DMS53 treated with DMSO at 0.1 percent for 48 hours (cell line): ENCODE data around the gene MGLL.

ENCODE experiments used
- DNase-seq: peaks from one replicate; lab custom pipeline; 2025; ENCODE audit not compliant: unreplicated experiment; lab: John Stamatoyannopoulos, UW

Gene MGLL

GRCh38 chr3:127743351-127744252 is 78.7 kb downstream of the MGLL start:
- no peak for DNase-seq

DNA sequence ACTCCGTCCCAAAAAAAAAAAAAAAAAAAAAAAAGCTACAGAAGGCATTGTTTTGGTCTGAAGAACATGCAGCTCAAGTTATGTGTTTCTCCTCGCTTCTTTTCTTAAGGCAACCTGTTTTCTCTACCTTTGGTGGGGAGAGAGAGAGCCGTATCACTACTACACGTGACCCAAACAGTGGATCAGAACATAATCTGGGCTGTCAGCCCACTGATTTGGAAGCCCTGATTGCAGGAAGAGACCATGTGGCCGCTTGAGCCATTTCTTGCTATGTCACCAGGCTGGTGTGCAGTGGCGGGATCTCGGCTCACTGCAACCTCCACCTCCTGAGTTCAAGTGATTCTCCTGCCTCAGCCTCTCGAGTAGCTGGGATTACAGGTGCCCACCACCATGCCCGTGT is 79.7 kb downstream of the MGLL start:
- DNase-seq = no peak

GRCh38 chr3:127741690-127742089 is 80.6 kb downstream of the MGLL start:
- DNase-seq = no peak

- DNase-seq = no peak
Observed at GRCh38 chr3:127741246-127741645, 81.1 kb downstream of the MGLL start.

DNA sequence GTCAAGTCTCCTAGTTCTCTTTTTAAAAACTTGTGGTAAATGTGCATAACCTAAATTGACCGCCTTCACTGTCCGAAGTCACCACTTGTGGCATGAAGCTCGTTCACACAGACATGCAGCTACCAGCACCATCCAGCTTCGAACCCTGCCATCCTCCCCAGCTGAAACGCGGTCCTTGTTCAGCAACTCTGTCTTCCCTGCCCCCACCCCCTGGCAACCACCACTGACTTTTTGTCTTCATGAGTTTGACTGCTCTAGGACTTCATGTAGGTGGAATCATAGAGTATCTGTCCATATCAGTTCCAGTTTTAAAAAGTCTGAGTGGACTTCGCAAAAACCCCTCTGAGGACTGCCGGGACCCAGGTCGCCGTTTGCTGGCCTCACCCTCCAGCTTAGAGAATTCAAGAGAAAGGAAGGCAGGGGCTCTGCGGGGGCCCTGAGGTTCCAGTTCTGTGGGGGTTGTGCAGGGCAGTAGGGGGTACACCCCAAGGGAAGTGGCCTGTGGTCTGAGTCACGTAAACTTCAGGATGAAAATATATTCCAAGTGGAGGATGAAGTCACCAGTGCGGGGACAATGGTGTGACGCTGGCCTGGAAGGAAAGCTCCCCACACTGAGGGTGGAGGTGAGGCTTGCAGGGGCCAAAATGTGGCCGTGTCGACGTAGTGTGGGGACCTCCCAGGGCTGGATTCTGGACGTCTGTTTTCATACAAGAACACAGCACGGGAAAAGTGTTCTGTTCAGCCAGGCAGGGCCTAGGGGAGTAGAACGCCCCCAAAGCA is 82.0 kb downstream of the MGLL start:
- no peak for DNase-seq

GRCh38 chr3:127739347-127740135 is 82.8 kb downstream of the MGLL start:
- DNase-seq = no peak

DNA sequence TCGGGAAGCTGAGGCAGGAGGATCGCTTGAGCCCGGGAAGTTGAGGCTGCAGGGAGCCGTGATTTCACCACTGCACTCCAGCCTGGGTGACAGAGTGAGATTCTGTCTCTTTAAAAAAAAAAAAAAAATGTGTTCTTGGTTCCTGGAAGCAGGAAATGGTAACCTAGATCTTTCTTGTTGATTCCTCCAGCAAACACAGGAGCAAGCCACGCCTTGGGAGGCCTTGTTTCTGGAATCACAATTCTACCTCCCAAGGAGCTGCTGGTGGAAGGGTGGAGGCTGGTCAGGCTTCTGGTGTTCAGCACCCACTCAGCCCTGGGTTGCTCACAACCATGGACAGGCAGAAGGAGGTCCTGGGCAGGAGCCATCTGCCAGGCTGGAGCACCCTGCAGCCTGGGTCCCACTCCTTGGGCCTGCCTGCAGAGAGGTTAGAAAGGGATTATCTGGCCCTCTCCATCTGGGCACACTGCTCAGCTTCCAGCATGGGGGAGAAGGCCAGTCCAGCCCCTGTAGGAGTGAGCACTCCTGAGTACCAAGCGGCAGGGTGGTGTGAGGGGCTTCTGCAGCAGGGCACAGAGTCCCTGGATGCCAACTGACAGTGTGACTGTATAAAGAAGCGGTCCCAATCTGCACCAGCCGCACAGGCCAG is 84.0 kb downstream of the MGLL start:
- no peak for DNase-seq

GRCh38 chr3:127736801-127737539 is 85.3 kb downstream of the MGLL start:
- DNase-seq = no peak

DNA sequence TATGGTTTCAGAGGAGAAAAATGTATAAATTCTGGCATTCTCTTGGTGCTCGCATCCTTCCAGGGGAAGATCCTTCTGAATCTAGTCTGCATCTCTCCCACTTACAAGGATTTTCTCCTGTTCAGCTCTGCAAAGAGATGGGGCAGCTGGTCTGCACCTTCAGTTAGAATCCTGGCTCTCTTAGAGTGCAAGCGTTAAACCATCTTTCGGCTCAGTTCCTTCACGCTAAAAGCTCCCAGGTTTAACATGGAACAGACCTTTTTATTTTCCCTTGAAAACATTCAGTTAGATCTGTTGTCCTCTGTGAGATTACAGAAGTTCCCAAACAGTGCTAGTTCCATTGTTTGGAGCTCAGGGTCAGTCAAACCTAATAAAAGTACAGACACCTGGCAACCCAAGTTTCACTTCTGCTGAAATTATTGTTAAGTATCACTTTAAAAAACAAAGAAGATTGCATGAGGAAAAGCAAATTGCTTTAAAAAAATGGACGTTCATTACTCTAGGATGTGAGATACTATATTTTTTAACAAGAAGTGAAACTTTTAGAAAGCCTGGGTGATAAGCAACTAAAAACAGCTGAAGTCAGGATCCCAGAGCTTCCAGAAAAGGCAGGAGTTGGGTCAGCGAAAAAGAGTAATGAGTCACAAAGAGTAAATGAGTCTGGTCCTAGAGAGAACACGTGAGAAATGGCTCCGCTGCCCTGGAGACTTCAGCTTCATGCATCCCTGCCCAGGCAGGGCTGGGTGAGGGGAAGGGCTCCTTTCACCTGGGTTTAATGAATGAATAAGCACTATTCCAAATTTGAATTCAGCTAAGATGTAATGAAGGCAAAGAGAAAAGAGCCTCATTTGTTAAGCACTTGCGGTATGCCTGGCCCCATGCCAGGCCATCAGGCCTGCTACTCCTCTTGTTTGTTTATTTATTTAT is 86.3 kb downstream of the MGLL start:
- DNase-seq = no peak

- DNase-seq = no peak
Observed at GRCh38 chr3:127734754-127735473, 87.4 kb downstream of the MGLL start.

- no peak for DNase-seq
Observed at GRCh38 chr3:127734181-127734720, 88.1 kb downstream of the MGLL start.

- DNase-seq = no peak
Observed at GRCh38 chr3:127733781-127734180, 88.5 kb downstream of the MGLL start.

DNA sequence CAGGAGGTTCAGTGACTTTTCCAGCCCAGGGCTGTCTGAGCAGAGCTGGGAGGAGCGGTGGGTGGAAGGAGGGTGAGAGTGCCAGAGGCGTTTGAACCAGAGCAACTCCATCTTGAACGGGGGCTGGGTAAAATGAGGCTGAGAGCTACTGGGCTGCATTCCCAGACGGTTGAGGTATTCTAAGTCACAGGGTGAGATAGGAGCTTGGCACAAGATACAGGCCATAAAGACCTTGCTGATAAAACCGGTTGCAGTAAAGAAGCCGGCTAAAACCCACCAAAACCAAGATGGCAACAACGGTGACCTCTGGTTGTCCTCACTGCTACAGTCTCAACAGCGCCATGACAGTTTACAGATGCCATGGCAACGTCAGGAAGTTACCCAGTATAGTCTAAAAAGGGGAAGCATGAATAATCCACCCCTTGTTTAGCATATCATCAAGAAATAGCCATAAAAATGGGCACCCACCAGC is 89.4 kb downstream of the MGLL start:
- no peak for DNase-seq

GRCh38 chr3:127732303-127732702 is 90.0 kb downstream of the MGLL start:
- DNase-seq = no peak

- no peak for DNase-seq
Observed at GRCh38 chr3:127731546-127732289, 90.6 kb downstream of the MGLL start.

DNA sequence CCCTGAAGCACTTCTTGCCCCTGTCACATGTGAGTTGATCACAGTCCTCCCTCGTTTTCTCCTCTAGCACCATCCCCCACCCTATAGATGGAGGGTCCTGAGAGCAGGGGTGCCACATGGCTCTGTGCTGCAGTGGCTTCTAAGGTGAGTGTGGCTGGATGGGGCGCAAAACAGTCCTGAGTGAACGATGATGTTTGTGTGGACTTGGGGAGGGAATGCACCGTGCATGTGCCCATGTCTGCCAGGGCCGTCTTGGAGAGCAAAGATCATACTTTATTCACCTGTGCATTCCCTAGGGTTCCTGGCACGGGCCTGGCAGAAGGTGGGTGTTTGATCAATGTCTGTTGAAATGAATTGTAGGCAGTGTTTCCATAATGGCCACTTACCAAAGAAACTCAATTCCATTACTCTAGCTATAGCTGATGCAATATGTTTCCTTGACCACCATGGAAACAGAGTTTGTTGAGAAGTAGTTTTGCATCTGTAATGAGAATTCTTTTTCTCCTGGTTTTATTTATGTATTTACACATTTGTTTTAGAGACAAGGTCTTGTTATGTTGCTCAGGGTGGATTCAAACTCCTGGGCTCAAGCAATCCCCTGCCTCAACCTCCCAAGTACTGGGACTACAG is 91.5 kb downstream of the MGLL start:
- no peak for DNase-seq

DNA sequence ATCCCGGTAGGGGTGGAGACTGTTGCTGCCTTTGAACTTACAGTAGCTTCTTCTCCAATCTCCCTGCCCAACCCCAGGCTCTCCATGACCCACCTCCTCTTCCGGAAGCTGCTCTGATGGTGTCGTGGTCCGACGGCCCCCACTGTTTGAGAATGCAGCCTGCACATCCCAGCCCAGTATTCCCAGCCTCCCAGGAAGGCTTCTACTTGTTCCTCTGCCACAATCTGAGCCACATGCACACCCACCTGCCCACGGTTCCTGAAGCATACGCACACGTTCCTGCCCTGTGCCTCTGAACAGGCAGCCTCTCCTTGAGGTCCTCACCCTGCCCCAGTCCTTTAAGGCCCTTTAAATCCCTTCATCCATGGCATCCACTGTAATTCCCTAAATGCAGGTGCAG is 92.1 kb downstream of the MGLL start:
- no peak for DNase-seq
